Measurements from ENCODE around the gene TWNK. TPM values are rescaled to one million over a fixed set of nuclear protein-coding genes. Genes with fewer than 3 reads are reported as not detected.
"Not testable (repeated sequence)": the region's sequence is repeated elsewhere in the genome, so short reads cannot be mapped to it uniquely, and the experiment has no call there.

TWNK gene
- total RNA-seq, 4 donors from 2014 or later, result 4.2 to 9.2 (median 6.4) TPM

DNA sequence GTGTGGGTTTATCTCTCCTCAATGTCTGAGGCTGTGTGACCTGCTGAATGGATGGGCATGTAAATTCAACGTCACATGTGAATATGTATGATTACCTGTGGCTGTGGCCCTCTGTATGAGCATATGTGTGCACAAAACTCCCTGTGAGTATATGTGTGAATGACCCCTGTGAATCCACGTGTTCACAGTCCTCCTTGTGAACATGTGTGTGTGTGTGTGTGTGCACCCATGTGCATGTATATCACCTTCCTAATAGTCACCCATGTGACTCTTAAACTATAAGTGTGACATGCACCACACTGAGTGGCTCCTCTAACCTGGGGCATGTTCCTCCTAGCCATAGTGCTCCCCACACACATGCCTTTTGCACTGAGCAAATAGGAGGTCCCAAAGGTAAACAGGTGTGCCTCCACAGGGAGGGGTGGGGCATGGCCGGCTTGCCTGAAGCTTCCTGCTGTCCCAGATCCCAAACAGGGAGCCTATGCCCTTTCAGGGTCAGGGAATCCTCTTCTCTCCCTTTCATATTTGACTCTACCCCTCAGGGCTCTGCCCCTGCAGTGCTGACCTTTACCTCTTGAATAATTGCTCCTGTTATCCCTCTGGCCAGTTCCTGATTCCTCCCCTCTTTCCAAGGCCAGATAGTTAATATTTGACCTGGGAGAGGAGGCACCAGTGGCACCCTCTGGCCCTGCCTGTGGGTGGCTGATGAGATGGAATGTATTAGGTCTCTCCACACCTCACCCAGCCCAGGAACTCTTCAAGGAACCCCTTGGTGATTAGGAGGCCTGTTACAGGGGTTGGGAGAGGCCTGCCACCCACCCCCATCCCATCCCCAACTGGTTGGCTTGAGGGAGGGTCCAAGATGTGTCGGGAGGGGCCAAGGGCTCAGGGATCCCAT, 16.2 kb upstream of the TWNK start:
- no peak overlapping the region for H3K4me3 ChIP-seq (ENCODE audit: low read depth, poor library complexity, severe bottlenecking)
- DNase-seq (ENCODE audit: low spot score in 2 of 2), result no peak
- WGBS, 2 donors, result 61 to 73% methylated on average over 4 of the region's 4 CpGs
- intact Hi-C loops (cut with DNase I; ENCODE audit: low total_unique reads), result no loop called here
- no peak for TF ChIP-seq POLR2A (IDR thresholded peaks at IDR 0.05)
- TF ChIP-seq, protein P1, sequence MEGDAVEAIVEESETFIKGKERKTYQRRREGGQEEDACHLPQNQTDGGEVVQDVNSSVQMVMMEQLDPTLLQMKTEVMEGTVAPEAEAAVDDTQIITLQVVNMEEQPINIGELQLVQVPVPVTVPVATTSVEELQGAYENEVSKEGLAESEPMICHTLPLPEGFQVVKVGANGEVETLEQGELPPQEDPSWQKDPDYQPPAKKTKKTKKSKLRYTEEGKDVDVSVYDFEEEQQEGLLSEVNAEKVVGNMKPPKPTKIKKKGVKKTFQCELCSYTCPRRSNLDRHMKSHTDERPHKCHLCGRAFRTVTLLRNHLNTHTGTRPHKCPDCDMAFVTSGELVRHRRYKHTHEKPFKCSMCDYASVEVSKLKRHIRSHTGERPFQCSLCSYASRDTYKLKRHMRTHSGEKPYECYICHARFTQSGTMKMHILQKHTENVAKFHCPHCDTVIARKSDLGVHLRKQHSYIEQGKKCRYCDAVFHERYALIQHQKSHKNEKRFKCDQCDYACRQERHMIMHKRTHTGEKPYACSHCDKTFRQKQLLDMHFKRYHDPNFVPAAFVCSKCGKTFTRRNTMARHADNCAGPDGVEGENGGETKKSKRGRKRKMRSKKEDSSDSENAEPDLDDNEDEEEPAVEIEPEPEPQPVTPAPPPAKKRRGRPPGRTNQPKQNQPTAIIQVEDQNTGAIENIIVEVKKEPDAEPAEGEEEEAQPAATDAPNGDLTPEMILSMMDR (IDR thresholded peaks at IDR 0.05), result no peak

DNA sequence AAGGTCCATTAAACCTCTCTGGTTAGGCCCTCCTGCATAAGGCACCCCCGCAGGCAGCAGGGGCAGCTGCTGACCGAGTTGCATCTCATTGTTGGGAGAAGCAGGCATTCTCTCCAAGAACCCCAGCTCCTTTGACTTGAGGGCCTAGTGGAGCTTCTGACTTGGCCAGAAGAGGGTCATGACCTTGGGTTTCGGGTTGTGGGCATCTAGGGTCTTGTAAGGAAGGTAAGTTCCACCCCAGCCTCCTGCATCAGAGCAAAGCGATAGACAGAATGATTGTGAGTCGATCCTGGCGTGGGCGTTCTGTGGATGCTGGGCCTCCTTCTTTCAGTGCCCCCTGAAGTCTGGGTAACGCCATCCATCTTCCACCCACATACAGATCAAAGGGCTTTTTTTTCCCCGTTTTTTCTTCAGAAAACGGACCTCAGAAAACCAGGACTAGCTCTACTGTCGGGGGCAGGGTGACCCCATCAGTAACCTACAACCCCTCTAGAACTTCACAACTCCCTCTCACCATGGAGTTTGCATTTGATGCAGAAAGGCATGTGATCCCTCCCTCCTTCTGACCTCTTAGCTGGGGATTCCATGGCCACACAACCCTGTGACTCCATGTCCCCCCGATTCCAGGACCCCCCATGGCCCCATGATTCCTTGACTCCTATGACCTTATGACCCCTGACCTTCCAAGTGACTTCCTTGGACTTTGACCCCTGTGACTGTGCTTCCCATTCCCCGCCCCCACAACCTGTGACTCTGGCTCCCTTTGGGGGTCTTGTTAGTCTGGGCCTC, 15.0 kb upstream of the TWNK start:
- WGBS, 2 donors, result 76 to 84% methylated on average over 13 of the region's 13 CpGs
- no peak for DNase-seq (ENCODE audit: low spot score in 2 of 2)
- H3K4me3 ChIP-seq (ENCODE audit: low read depth, poor library complexity, severe bottlenecking), result no peak overlapping the region
- intact Hi-C loops (cut with DNase I; ENCODE audit: low total_unique reads), result no loop called here
- no peak for TF ChIP-seq POLR2A (IDR thresholded peaks at IDR 0.05)
- TF ChIP-seq, protein P1 (IDR thresholded peaks at IDR 0.05), result no peak

DNA sequence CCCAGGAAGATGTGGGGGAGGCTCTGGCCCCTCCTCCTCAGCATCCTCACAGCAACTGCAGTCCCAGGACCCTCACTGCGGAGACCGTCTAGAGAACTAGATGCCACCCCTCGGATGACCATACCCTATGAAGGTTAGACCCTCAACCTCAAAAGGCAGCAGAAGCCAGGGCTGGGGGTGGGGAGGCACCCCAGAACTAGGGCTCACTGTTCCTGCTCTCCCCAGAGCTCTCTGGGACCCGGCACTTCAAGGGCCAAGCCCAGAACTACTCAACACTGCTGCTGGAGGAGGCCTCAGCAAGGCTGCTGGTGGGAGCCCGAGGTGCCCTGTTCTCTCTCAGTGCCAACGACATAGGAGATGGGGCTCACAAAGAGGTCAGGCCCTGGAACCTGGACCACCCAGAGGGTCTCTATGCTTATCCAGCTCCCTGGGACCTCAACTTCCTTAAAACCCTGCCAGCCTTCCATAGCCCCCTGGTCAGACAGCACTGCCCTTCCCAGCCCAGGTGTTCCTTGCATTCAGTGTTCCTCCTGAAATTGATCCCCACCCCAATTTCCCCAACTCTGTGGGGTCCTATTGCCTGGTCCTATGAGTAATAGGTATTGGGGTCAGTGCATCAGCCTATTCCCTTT, 14.3 kb upstream of the TWNK start:
- intact Hi-C loops (cut with DNase I; ENCODE audit: low total_unique reads), result no loop called here
- WGBS, 2 donors, result 91 to 95% methylated on average over 6 of the region's 6 CpGs
- TF ChIP-seq, protein P1 (IDR thresholded peaks at IDR 0.05), result no peak
- no peak for TF ChIP-seq POLR2A (IDR thresholded peaks at IDR 0.05)
- DNase-seq (ENCODE audit: low spot score in 2 of 2), result no peak
- H3K4me3 ChIP-seq (ENCODE audit: low read depth, poor library complexity, severe bottlenecking), result no peak overlapping the region

DNA sequence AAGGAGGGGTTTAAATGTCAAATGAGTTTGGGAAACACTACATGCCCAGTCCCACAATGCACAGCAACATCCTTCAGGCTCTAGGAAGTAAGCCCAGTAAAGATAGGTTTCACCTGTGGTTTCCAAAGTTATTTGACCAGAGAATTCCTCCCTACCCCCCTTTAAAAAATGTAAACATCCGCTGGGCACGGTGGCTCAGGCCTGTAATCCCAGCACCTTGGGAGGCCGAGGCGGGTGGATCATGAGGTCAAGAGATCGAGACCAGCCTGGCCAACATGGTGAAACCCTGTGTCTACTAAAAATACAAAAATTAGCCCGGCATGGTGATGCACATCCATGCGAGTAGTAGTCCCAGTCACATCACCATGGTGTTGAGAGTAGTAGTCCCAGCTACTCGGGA, 11.9 kb upstream of the TWNK start:
- intact Hi-C loops (cut with DNase I; ENCODE audit: low total_unique reads); H3K4me3 ChIP-seq (ENCODE audit: low read depth, poor library complexity, severe bottlenecking); DNase-seq (ENCODE audit: low spot score in 2 of 2): not testable (repeated sequence)
- 79 to 91% methylated on average over 8 of the region's 8 CpGs for WGBS, 2 donors

DNA sequence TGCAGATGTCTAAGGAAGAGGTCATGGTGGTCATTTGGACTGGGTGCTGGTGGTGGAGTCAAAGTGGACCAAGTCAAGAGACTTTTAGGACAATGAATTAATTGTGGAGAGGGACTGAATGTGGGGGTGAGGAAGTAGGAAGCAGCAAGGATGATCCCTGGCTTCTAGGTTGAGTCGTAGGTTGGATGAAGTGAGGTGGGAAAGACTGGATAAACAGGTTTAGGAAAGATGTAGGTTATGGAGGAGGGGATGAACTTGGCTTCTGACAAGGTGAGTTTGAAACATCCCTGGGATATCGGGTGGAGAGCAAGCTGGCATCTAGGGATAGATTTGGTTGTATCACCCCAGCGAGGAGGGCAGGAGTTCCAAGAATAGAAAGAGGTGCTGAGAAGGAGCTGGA, 10.4 kb upstream of the TWNK start:
- DNase-seq (ENCODE audit: low spot score in 2 of 2), result no peak
- no peak overlapping the region for H3K4me3 ChIP-seq (ENCODE audit: low read depth, poor library complexity, severe bottlenecking)
- no peak for TF ChIP-seq POLR2A (IDR thresholded peaks at IDR 0.05)
- TF ChIP-seq, protein P1 (IDR thresholded peaks at IDR 0.05), result no peak
- intact Hi-C loops (cut with DNase I; ENCODE audit: low total_unique reads), result no loop called here
- 49 to 56% methylated on average over 3 of the region's 3 CpGs for WGBS, 2 donors

DNA sequence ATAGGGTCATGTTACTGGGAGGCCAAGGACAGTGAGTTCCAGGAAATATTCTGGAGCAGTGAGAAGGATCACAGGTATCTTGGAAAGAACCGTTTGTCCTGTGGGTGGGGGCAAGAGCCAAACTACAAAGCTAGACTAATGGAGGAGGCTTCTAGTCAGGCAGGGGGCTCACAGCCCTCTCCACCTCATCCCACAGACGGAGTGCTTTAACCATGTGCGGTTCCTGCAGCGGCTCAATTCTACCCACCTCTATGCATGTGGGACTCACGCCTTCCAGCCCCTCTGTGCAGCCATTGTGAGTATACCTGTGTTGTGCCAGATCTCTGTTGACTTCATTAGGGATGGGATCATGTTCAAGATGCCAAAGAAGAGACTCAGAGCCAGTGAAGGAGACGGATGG, 9.9 kb upstream of the TWNK start:
- intact Hi-C loops (cut with DNase I; ENCODE audit: low total_unique reads), result no loop called here
- 84% methylated on average over 6 of the region's 6 CpGs for WGBS, 2 donors
- no peak for TF ChIP-seq POLR2A (IDR thresholded peaks at IDR 0.05)
- TF ChIP-seq, protein P1 (IDR thresholded peaks at IDR 0.05), result no peak
- no peak for DNase-seq (ENCODE audit: low spot score in 2 of 2)
- no peak overlapping the region for H3K4me3 ChIP-seq (ENCODE audit: low read depth, poor library complexity, severe bottlenecking)
